GM12878 (cell line): ENCODE results near the gene VMO1. TPM values are rescaled to one million over a fixed set of nuclear protein-coding genes. Genes with fewer than 3 reads are reported as not detected.

Experiments
- ATAC-seq: fragments of 200-7000 bp; cut with Tn5 transposase; 3 replicates; pipeline ENCODE4 v1.9.1; 2020; ENCODE audit warnings: mild to moderate bottlenecking, moderate library complexity
- BruUV-seq: library from RNA; stranded (reverse); fragments of 400-500 nt; replicated peaks from 2 replicates; lab custom pipeline; 2021; lab: Mats Ljungman, UMichigan
- CTCF ChIA-PET: fragments of 300-600 bp; sonication (Branson Sonifier 250); formaldehyde crosslinking; extraction: SDS; loops from one replicate; lab custom pipeline; 2021; ENCODE audit warnings: inconsistent platforms; lab: Yijun Ruan, JAX
- POLR2A ChIA-PET: fragments of 350-600 bp; formaldehyde crosslinking; extraction: SDS; loops from one replicate; lab custom pipeline; 2021; ENCODE audit warnings: inconsistent platforms; lab: Charles Lee
- RAD21 ChIA-PET: fragments of 300-600 bp; sonication (Branson Sonifier 250); formaldehyde crosslinking; loops from one replicate; lab custom pipeline; 2023; ENCODE audit warnings: antibody characterized with exemption; ENCODE audit not compliant: unreplicated experiment; lab: Charles Lee
- SMC1A ChIA-PET: fragments of 300-600 bp; sonication (Branson Sonifier 250); formaldehyde crosslinking; loops from one replicate; lab custom pipeline; 2023; ENCODE audit not compliant: unreplicated experiment, uncharacterized antibody; lab: Charles Lee
- DNase-seq: peaks from one replicate; pipeline ENCODE4 v3.0.0-alpha.2; 2011; ENCODE audit warnings: low read depth, low spot score
- FAIRE-seq: peaks from 3 replicates; lab custom pipeline; 2011; peaks lifted over from hg19 to GRCh38; lab: Jason Lieb, UNC
- H2AFZ ChIP-seq: 2 replicates; pipeline ENCODE4 v1.6.0; 2011; ENCODE audit warnings: low read depth, low read length, control low read depth; ENCODE audit not compliant: control insufficient read depth
- H3K27ac ChIP-seq: 2 replicates; pipeline ENCODE4 v1.5.1; 2011; ENCODE audit warnings: control low read depth; ENCODE audit not compliant: control insufficient read depth, insufficient read depth
- H3K27me3 ChIP-seq, 2 experiments: replicated peaks in 1 of 2; 2 replicates each; pipeline versions ENCODE4 v1.6.0 to v1.6.1; 2011; ENCODE audit warnings: low read length in 1 of 2; ENCODE audit not compliant: control insufficient read depth in 2 of 2, insufficient read depth in 2 of 2
- H3K36me3 ChIP-seq, 2 experiments: 2 replicates each; pipeline ENCODE4 v1.5.1; 2011; ENCODE audit warnings: low read length in 1 of 2; ENCODE audit not compliant: control insufficient read depth in 2 of 2, insufficient read depth in 2 of 2
- H3K4me1 ChIP-seq: 2 replicates; pipeline ENCODE4 v1.6.1; 2011; ENCODE audit warnings: mild to moderate bottlenecking, low read length, moderate library complexity, mixed read lengths; ENCODE audit not compliant: control insufficient read depth, insufficient read depth
- H3K4me2 ChIP-seq: 2 replicates; pipeline ENCODE4 v1.6.0; 2011; ENCODE audit warnings: control low read depth; ENCODE audit not compliant: control insufficient read depth, insufficient read depth
- H3K4me3 ChIP-seq: fragments of 200-600 bp; sonication (generic); 2 replicates; pipeline ENCODE4 v1.5.1; 2016
- H3K79me2 ChIP-seq: 2 replicates; pipeline ENCODE4 v1.6.0; 2011; ENCODE audit warnings: low read length; ENCODE audit not compliant: control insufficient read depth, insufficient read depth
- H3K9ac ChIP-seq: 2 replicates; pipeline ENCODE4 v1.8.0; 2011; ENCODE audit warnings: low read length, control low read depth, mixed read lengths; ENCODE audit not compliant: control insufficient read depth, insufficient read depth
- H3K9me3 ChIP-seq: replicated peaks from 3 replicates; pipeline ENCODE4 v1.5.1; 2011; ENCODE audit warnings: mild to moderate bottlenecking, low read length; ENCODE audit not compliant: control insufficient read depth, insufficient read depth
- H4K20me1 ChIP-seq: 2 replicates; pipeline ENCODE4 v1.6.0; 2011; ENCODE audit not compliant: control insufficient read depth, insufficient read depth
- ASH2L ChIP-seq: fragments of 300-600, 200-600 bp; sonication (generic); IDR thresholded peaks from 2 replicates; pipeline ENCODE4 v1.6.1; 2017; ENCODE audit warnings: low read depth, mild to moderate bottlenecking, borderline replicate concordance
- CBFB ChIP-seq: IDR thresholded peaks from 2 replicates; pipeline ENCODE4 v1.6.1; 2016; ENCODE audit warnings: antibody characterized with exemption, low read depth
- EED ChIP-seq: sonication (generic); IDR thresholded peaks from 2 replicates; pipeline ENCODE4 v1.6.1; 2016; ENCODE audit warnings: antibody characterized with exemption, low read depth
- EGR1 ChIP-seq, 2 experiments: IDR thresholded peaks; 1 replicate in 1 of 2; 2 replicates in 1 of 2; pipeline ENCODE4 v1.6.1; 2011 to 2012; ENCODE audit warnings: low read depth in 2 of 2, low read length in 2 of 2, borderline replicate concordance in 1 of 2, mild to moderate bottlenecking in 1 of 2, moderate library complexity in 1 of 2
- ESRRA ChIP-seq: IDR thresholded peaks from 2 replicates; pipeline ENCODE4 v1.6.1; 2012; ENCODE audit warnings: mild to moderate bottlenecking, low read length, improper control_type of control experiment
- IKZF2 ChIP-seq, 2 experiments: fragments of 450-650 bp; IDR thresholded peaks; 2 replicates each; pipeline ENCODE4 v1.6.1; 2017; ENCODE audit warnings: mild to moderate bottlenecking in 2 of 2, moderate library complexity in 2 of 2
- POLR2A ChIP-seq: IDR thresholded peaks from 2 replicates; pipeline ENCODE4 v1.6.1; 2011; ENCODE audit warnings: low read depth, mild to moderate bottlenecking, low read length
- RUNX3 ChIP-seq: IDR thresholded peaks from 2 replicates; pipeline ENCODE4 v1.6.1; 2012; ENCODE audit warnings: low read length, inconsistent platforms
- SP1 ChIP-seq: IDR thresholded peaks from one replicate; pipeline ENCODE4 v1.6.1; 2011; ENCODE audit warnings: low read depth, low read length
- YY1 ChIP-seq: IDR thresholded peaks from 2 replicates; pipeline ENCODE4 v1.6.1; 2011; ENCODE audit warnings: low read depth, mild to moderate bottlenecking, low read length
- WGBS: methylation state at CpG from one replicate; pipeline ENCODE4 v1.1.6; 2016; ENCODE audit warnings: low lambda C conversion rate; ENCODE audit not compliant: insufficient replicate concordance, insufficient coverage; ENCODE audit errors: missing lambda C conversion rate; 5-methylcytosine and 5-hydroxymethylcytosine counted together
- in situ Hi-C: fragments of 300-500 bp; cut with MboI; formaldehyde crosslinking; loops from 9 replicates; pipeline ENCODE4 v1.14.3; 2018; ENCODE audit warnings: mixed read lengths
- intact Hi-C: fragments of 100-400 bp; cut with micrococcal nuclease; formaldehyde crosslinking; loops from one replicate; pipeline ENCODE4 v1.14.2; 2022; ENCODE audit not compliant: unreplicated experiment
- polyA plus RNA-seq, 11 experiments: library from polyadenylated mRNA; depleted of rRNA in 4 of 11; unstranded in 6 of 11; stranded (reverse) in 5 of 11; fragments of >200 nt; fragmentation: Nextera tagmentation in 4 of 11; fragmentation: Illumina TruSeq in 1 of 11; extraction: Ambion mirVana in 4 of 11; extraction: Trizol in 1 of 11; gene quantifications; 1 replicate in 1 of 11; 2 replicates in 10 of 11; pipeline versions ENCODE4 v1.2.1 to v1.2.3, GENCODE V29; 2011 to 2016; ENCODE audit warnings: inconsistent platforms in 2 of 11, missing spikeins in 2 of 11, low read depth in 1 of 11
- total RNA-seq, 4 experiments: library from RNA; depleted of rRNA in 3 of 4; stranded (reverse); fragments of >200 nt in 3 of 4; fragmentation: Illumina TruSeq in 1 of 4; extraction: Trizol in 1 of 4; gene quantifications; 2 replicates each; pipeline versions ENCODE4 v1.2.1 to v1.2.3, GENCODE V29; 2013 to 2021
- TF ChIP-seq, protein P1 (sequence below): fragments of 450-650 bp; conservative IDR thresholded peaks from 2 replicates; pipeline ENCODE4 v1.6.1; 2017; ENCODE audit warnings: mild to moderate bottlenecking, moderate library complexity

The VMO1 gene
- total and polyA plus RNA-seq, 10 of the 15 experiments (the other 5 are each of a cell fraction or from before 2014, with no cell fraction given), result 0.27 to 0.54 (median 0.31) TPM; not detected in 7

DNA sequence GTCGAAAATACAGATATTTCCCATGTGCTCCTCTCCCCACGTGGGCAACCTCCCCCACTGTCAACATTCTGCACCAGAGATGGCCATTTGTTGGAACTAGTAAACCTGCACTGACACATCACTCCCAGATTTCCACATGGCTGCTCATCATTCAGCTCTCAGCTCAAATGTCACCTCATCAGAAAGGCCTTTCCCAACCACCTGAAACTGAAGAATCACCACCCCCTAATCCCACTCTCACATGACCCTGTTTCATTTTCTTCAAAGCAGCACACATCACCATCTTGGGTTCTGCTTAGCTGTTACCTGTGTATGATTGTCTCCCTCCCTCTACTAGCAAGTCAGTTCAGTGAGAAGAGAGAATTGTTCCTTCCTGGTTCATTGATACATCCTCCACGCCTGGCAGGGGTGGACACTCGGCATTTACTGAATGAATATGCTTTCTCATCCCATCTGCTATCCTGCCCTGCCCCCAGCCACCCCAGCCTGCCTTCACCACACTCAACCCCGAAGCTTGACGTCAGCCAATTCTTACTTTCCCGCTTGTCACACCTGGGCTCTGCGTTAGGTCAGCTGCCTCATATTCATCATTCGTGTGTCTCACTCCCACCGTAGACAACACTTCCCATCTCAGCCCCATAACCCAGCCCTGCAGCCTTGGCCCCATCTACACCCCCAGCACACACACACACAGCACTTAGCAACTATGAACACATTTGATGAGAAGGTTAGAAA lies 14.5 kb upstream of the VMO1 start:
- BruUV-seq, result no TSS peak

DNA sequence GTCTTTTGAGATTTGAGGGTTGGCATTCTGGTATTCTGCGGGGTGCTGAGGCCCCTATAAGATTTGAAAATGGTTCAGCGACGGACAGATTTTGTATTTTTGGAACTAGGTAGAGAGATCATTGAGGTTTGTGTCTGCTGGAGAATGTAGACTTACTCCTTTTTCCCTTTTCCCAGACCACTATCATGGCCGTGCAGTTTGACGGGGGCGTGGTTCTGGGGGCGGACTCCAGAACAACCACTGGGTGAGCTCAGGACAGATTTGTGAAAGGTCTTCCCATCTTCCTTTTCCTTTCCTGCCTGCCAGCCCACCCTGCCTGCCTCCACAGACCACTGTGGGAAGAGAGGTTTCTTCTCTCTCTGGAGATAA lies 10.4 kb upstream of the VMO1 start:
- RAD21 ChIA-PET, result interaction anchor here (1.3 kb wide), 1 partner anchor 86 kb away, joined by 5 read pairs; the partner anchor contains the start of gene ARRB2

More for the DNA sequence above, 14.5 kb upstream of the VMO1 start:
- Histone ChIP-seq H2AFZ (peak overlapping the region; percentile 52; the same call in 1 of the 2 replicates), H3K4me2 (0 out of 2 replicates have a peak overlapping the region, but pooled peaks have one; percentile 47), H3K36me3 (peaks cover 2 to 13% of the 10 kb centered on the region in 2 experiments; a peak in 3 of 4 replicates), H3K9ac (no peak overlapping the region), H3K9me3 (no peaks in the 10 kb centered on the region), H3K4me1 (peaks cover 21% of the 10 kb centered on the region), H3K27ac (peak overlapping the region; percentile 20; the same call in 1 of the 2 replicates), H3K79me2 (peaks cover 11% of the 10 kb centered on the region), H3K4me3 (no peak overlapping the region), H3K27me3 (no peaks in the 10 kb centered on the region), H4K20me1 (no peaks in the 10 kb centered on the region)
- FAIRE-seq (no peak), ATAC-seq (peak; percentile 25; the same call in 2 of the 3 replicates), DNase-seq (no peak)
- 73% methylated on average over 10 of the region's 10 CpGs for WGBS
- in situ Hi-C loops, result no loop called here
- SMC1A ChIA-PET, result interaction anchor here (1.0 to 1.1 kb wide), 2 partner anchors 11 to 75 kb away, joined by 3 read pairs; no protein-coding TSS in a partner anchor
- CTCF ChIA-PET, result interaction anchor here (1.1 kb wide), 1 partner anchor 12 kb away, joined by 3 read pairs; the partner anchor contains the start of gene GLTPD2
- intact Hi-C loops, result no loop called here
- RAD21 ChIA-PET, result no interaction called here
- POLR2A ChIA-PET, result interaction anchor here (1.0 kb wide), 1 partner anchor 10 kb away, joined by 5 read pairs; no protein-coding TSS in a partner anchor
- TF ChIP-seq POLR2A, result 0 out of 2 replicates have a peak, but pooled peaks have one; percentile 21
- no peak for TF ChIP-seq ESRRA
- peak; percentile 58; the same call in 1 of the 2 replicates for TF ChIP-seq EED
- TF ChIP-seq SP1, result no peak
- no peak for TF ChIP-seq ASH2L
- peak; percentile 64 for TF ChIP-seq RUNX3
- TF ChIP-seq YY1, result 0 out of 2 replicates have a peak, but pooled peaks have one; percentile 2

More for the DNA sequence above, 10.4 kb upstream of the VMO1 start:
- Histone ChIP-seq H2AFZ (peak overlapping the region; percentile 95), H3K4me1 (peaks cover 21% of the 10 kb centered on the region), H3K9ac (peak overlapping the region; percentile 88)
- in situ Hi-C loops, result no loop called here
- no peak for FAIRE-seq
- POLR2A ChIA-PET, result interaction anchor here (0.5 to 1.2 kb wide), 6 partner anchors 10 to 66 kb away, joined by 3 to 5 read pairs (median 4); partner anchors contain the start of gene MED11
- TSS peak; percentile 89 for BruUV-seq
- SMC1A ChIA-PET, result interaction anchor here (0.6 to 1.2 kb wide), 2 partner anchors 10 kb away, joined by 3 read pairs; no protein-coding TSS in a partner anchor
- peak in 1 of 2 experiments; percentile 62; a peak in 1 of 3 replicates for TF ChIP-seq EGR1 (IDR thresholded peaks at IDR 0.05; ENCODE audit: borderline replicate concordance in 1 of 2, low read depth in 2 of 2, low read length in 2 of 2)
- 0 out of 4 replicates have a peak, but pooled peaks of 1 of the 2 experiments have one; percentile 13 for TF ChIP-seq IKZF2 (IDR thresholded peaks at IDR 0.05)
- TF ChIP-seq CBFB, result no peak
- peak; percentile 80; the same call in 1 of the 2 replicates for TF ChIP-seq YY1
- TF ChIP-seq, protein P1, sequence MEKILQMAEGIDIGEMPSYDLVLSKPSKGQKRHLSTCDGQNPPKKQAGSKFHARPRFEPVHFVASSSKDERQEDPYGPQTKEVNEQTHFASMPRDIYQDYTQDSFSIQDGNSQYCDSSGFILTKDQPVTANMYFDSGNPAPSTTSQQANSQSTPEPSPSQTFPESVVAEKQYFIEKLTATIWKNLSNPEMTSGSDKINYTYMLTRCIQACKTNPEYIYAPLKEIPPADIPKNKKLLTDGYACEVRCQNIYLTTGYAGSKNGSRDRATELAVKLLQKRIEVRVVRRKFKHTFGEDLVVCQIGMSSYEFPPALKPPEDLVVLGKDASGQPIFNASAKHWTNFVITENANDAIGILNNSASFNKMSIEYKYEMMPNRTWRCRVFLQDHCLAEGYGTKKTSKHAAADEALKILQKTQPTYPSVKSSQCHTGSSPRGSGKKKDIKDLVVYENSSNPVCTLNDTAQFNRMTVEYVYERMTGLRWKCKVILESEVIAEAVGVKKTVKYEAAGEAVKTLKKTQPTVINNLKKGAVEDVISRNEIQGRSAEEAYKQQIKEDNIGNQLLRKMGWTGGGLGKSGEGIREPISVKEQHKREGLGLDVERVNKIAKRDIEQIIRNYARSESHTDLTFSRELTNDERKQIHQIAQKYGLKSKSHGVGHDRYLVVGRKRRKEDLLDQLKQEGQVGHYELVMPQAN, result peak; percentile 17; the same call in 1 of the 2 replicates
- TF ChIP-seq, all 136 proteins: peak for 4
- no peak for DNase-seq
- 2% methylated on average over 7 of the region's 7 CpGs for WGBS
- CTCF ChIA-PET, result interaction anchor here (0.9 to 1.1 kb wide), 2 partner anchors 11 to 85 kb away, joined by 3 to 5 read pairs; partner anchors contain the start of gene PLD2
- Histone ChIP-seq H4K20me1 (no peaks in the 10 kb centered on the region), H3K36me3 (peaks cover 2 to 13% of the 10 kb centered on the region in 2 experiments; a peak in 3 of 4 replicates), H3K4me2 (peak overlapping the region; percentile 66), H3K4me3 (peak overlapping the region; percentile 79), H3K9me3 (no peaks in the 10 kb centered on the region), H3K79me2 (peaks cover 11% of the 10 kb centered on the region), H3K27me3 (no peaks in the 10 kb centered on the region), H3K27ac (peak overlapping the region; percentile 71)
- intact Hi-C loops, result no loop called here
- peak; percentile 77 for ATAC-seq
